GM19395 (cell line): ENCODE measurements around the gene GLMN.

Source experiments
- ATAC-seq: cut with Tn5 transposase; IDR thresholded peaks from one replicate; pipeline ENCODE4 v1.9.1; 2021; ENCODE audit warnings: mild to moderate bottlenecking, moderate library complexity; ENCODE audit not compliant: unreplicated experiment

The GLMN gene

GRCh38 chr1:92298573-92299476 lies at the start of gene GLMN, which contains the start of gene RPAP2:
GLMN (minus strand) TSS chr1:92298987; CDS start chr1:92297999, 988 bp downstream.
RPAP2 (plus strand) TSS chr1:92299059; CDS start chr1:92299074, 15 bp downstream.
- peak; percentile 98 for ATAC-seq

- no peak for ATAC-seq
Measured at GRCh38 chr1:92346866-92347640, 48.3 kb upstream of the GLMN start.

GRCh38 chr1:92343061-92343460 lies 44.3 kb upstream of the GLMN start:
- no peak for ATAC-seq

- ATAC-seq = no peak
Measured at GRCh38 chr1:92342401-92342800, 43.6 kb upstream of the GLMN start.

GRCh38 chr1:92340154-92340553 lies 41.4 kb upstream of the GLMN start:
- ATAC-seq = no peak

DNA sequence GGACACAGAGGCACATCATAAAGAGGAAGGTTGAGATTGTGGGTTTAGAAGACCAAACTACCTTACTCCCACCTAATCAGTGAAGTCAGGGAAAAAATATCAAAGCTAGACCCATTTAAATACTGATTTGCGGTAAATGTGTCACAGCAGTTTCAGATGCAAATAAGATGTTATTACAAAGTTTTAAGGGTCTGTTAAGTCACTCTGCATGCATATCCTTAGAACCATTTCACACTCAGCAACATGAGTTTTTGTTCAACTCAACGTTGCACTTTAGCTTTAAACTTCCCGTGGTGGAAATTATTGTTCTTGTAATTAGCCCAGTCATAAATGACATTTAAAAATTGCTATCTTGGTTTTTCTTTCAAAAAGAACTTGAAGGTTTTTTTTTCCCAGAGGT lies 34.9 kb upstream of the GLMN start:
- ATAC-seq = no peak

- no peak for ATAC-seq
Measured at GRCh38 chr1:92329347-92330129, 30.8 kb upstream of the GLMN start.

DNA sequence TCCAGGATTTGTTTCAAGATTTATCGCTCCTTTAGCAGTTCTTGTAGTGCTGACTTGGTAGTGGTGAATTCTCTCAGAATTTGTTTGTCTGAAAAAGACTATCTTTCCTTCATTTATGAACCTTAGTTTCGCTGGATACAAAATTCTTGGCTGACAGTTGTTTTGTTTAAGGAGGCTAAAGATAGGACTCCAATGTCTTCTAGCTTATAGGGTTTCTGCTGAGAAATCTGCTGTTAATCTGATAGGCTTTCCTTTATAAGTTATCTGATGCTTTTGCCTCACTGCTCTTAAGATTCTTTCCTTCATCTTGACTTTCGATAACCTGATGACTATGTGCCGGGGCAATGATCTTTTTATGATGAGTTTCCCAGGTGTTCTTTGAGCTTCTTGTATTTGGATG lies 29.0 kb upstream of the GLMN start:
- ATAC-seq = no peak

GRCh38 chr1:92326681-92327080 lies 27.9 kb upstream of the GLMN start:
- ATAC-seq = no peak

DNA sequence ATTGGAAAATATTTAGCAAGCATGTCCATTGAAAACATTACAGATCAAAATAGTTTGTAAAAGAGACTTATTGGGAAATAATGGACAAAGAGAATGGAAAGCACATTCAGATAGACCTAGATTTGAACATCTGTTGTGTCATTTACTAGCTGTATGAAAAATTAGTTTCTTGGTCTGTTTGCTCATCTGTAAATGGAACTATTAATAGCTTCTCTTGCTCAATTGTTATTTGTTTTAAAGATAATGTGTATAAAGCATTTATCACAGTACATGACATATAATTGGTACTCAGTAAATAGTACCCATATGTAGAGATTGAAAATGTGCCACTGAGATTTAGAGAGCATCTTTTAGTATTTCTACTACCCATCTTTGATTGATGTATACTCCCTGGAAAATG lies 26.0 kb upstream of the GLMN start:
- ATAC-seq = no peak

GRCh38 chr1:92323473-92324453 lies 25.0 kb upstream of the GLMN start:
- no peak for ATAC-seq

- no peak for ATAC-seq
Measured at GRCh38 chr1:92317836-92318493, 19.2 kb upstream of the GLMN start.

- no peak for ATAC-seq
Measured at GRCh38 chr1:92315766-92316599, 17.2 kb upstream of the GLMN start.

GRCh38 chr1:92314024-92314423 lies 15.2 kb upstream of the GLMN start:
- no peak for ATAC-seq

- ATAC-seq = no peak
Measured at GRCh38 chr1:92310185-92310597, 11.4 kb upstream of the GLMN start.

GRCh38 chr1:92307980-92308379 lies 9.2 kb upstream of the GLMN start:
- ATAC-seq = no peak

DNA sequence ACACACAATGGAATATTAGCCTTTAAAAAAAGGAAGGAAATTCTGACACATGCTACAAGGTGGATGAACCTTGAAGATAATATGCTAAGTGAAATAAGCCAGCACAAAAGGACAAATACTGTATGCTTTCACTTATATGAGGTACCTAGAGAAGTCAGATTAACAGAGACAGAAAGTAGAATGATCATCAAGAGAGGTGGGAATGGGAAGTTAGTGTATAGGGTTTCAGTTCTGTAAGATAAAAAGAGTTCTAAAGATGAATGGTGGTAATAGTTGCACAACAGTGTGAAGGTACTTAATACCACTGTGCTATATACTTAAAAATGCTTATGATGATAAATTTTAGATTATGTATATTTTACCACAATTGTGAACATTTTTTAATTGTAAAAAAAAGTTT lies 7.2 kb upstream of the GLMN start:
- ATAC-seq = no peak

DNA sequence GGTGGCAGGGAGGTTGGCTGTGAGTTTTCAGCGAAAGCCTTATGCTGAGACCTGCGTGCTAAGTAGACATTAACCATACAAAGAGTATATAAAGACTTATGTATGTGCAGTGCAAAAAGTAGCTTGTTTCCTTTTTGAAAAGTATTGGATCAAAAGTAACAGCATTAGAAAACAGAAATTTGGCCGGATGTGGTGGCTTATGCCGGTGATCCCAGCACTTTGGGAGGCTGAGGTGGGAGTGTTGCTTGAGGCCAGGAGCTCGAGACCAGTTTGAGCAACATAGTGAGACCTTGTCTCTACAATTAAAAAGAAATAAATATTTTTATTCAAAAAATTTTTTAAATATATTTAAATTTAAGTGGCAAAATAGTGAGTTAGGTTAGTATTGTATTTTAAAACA lies 2.2 kb upstream of the GLMN start:
- no peak for ATAC-seq
